AG04449 (cell line): ENCODE results near the gene KRT85.
"Not testable (repeated sequence)": the region's sequence is repeated elsewhere in the genome, so short reads cannot be mapped to it uniquely, and the experiment has no call there.

ENCODE experiments used
- CTCF ChIA-PET: fragments of 350-600 bp; formaldehyde crosslinking; extraction: SDS; loops from one replicate; lab custom pipeline; 2021; ENCODE audit warnings: antibody characterized with exemption; lab: Yijun Ruan, JAX
- POLR2A ChIA-PET: fragments of 400-600, 350-600 bp; formaldehyde crosslinking; extraction: SDS; loops from one replicate; lab custom pipeline; 2020; ENCODE audit warnings: antibody characterized with exemption, inconsistent platforms; lab: Yijun Ruan, JAX
- DNase-seq: peaks from one replicate; pipeline ENCODE4 v3.0.0-alpha.2; 2010; ENCODE audit warnings: low read depth, low spot score
- H3K4me3 ChIP-seq: 2 replicates; pipeline ENCODE4 v1.5.1; 2011; ENCODE audit warnings: low read depth, mild to moderate bottlenecking, control low read depth, low read length
- CTCF ChIP-seq: IDR thresholded peaks from one replicate; pipeline ENCODE4 v1.5.1; 2011; ENCODE audit warnings: mild to moderate bottlenecking, moderate library complexity, low read length, control low read depth, inconsistent platforms; ENCODE audit not compliant: insufficient read depth; ENCODE audit errors: missing control alignments

The KRT85 gene

GRCh38 chr12:52316701-52317100 is 50.6 kb downstream of the KRT85 start:
- no peak for DNase-seq
- H3K4me3 ChIP-seq, result no peak overlapping the region
- ChIA-PET POLR2A (no interaction called here), CTCF (interaction anchor here (0.8 to 5.9 kb wide), 4 partner anchors 10 to 564 kb away, joined by 3 to 59 read pairs (median 8); no protein-coding TSS in a partner anchor)
- no peak for TF ChIP-seq CTCF

DNA sequence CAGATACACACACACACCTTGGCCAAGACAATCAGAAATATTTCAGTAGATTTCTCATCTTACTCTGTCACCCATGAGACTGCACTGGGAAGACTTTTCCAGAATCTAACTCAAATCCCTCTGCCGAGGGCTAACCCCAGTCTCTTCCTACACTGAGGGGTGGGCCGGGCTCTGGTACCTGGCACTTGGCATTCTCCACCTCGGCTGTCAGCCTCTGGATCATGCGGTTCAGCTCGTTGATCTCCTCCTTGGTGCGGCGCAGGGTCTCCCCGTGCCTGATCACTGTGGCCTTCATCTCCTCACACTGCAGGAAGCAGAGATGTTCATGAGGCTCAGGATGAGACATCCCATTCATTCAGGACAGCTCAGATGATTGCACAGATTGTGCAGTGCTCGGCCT is 51.0 kb downstream of the KRT85 start:
- CTCF ChIA-PET, result interaction anchor here (0.8 to 5.9 kb wide), 5 partner anchors 10 to 564 kb away, joined by 3 to 59 read pairs (median 6); no protein-coding TSS in a partner anchor
- POLR2A ChIA-PET, result no interaction called here
- H3K4me3 ChIP-seq, result no peak overlapping the region
- DNase-seq, result no peak
- TF ChIP-seq CTCF, result no peak

DNA sequence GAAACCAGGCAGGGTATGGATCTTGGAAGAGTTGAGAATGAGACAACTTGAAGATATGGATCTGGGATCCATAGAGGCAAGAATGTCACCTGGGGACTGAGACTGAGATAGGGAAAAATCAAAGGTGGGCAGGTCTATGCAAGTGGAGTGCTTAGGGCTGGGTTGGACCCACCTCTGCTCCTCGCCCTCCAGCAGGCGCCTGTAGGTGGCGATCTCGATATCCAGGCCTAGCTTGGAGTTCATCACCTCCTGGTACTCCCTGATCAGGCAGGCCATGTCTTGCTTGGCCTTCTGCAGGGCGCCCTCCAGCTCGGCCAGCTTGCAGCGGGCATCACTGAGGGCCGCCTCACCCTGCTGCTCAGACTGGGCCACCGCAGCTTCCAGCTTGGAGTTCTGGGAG is 51.6 kb downstream of the KRT85 start:
- POLR2A ChIA-PET, DNase-seq, H3K4me3 ChIP-seq: not testable (repeated sequence)
- CTCF ChIA-PET, result interaction anchor here (0.9 to 5.9 kb wide), 5 partner anchors 9 to 104 kb away, joined by 3 to 59 read pairs (median 6); no protein-coding TSS in a partner anchor
- peak; percentile 12 for TF ChIP-seq CTCF

DNA sequence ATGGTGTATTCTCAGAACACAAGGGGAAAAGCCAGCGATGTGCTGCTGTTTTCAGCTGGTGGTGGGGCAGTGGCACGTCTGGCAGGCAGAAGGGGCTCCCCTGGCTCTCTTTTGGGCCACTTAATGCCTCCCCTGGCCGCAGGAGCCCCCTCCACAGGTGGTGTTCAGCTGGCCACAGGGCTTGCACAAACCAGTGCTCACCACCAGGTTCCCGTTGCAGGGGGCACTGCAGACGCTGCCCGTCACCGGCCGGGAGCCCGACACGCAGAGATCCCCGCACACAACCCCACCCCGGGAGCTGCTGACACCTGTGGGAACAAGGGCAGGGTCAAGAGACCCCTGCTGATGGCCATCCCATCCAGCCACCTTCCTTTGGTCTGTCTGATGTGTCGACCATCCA is 52.8 kb downstream of the KRT85 start:
- POLR2A ChIA-PET, result no interaction called here
- TF ChIP-seq CTCF, result no peak
- DNase-seq, result no peak
- H3K4me3 ChIP-seq, result no peak overlapping the region
- CTCF ChIA-PET, result interaction anchor here (1.2 to 5.9 kb wide), 4 partner anchors 8 to 157 kb away, joined by 6 to 59 read pairs (median 9); no protein-coding TSS in a partner anchor

DNA sequence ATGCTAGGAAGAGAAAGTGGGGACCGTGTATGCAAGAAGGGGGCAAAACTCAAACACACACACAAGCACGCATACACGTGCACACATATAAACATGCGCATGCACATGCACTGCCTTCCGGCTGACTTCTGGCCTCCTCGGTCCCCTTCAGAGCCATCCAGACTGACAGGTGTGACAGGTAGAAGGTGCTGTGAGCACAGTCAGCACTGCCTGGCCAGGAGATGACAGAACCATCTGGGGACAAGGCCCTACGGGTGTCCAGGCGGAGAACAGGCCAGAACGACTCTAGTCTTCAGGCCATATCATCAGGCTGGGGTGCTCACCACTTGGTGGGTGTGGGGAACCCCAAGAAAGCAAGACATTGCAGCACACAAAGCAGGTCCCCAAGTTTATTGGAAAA is 53.4 kb downstream of the KRT85 start:
- no peak for DNase-seq
- no peak for TF ChIP-seq CTCF
- H3K4me3 ChIP-seq, result no peak overlapping the region
- ChIA-PET CTCF (interaction anchor here (1.2 to 9.5 kb wide), 3 partner anchors 10 to 157 kb away, joined by 6 to 182 read pairs (median 59); partner anchors contain the start of gene KRT83), POLR2A (no interaction called here)

GRCh38 chr12:52313461-52313860 is 53.8 kb downstream of the KRT85 start:
- TF ChIP-seq CTCF, result no peak
- POLR2A ChIA-PET, result no interaction called here

More at GRCh38 chr12:52313461-52313860, 53.8 kb downstream of the KRT85 start:
- CTCF ChIA-PET, result interaction anchor here (0.9 to 9.5 kb wide), 4 partner anchors 11 to 169 kb away, joined by 4 to 182 read pairs (median 11); partner anchors contain the start of gene KRT83
- no peak for DNase-seq
- no peak overlapping the region for H3K4me3 ChIP-seq
